ENCODE data around the gene GLCCI1. TPM values are rescaled to one million over a fixed set of nuclear protein-coding genes. Genes with fewer than 3 reads are reported as not detected.

Gene GLCCI1
- total and polyA plus RNA-seq, 4 donors = 1.4 to 5.9 (median 4.3) TPM

- Histone ChIP-seq H3K36me3 (ENCODE audit: control insufficient read depth in 4 of 4, insufficient read depth in 3 of 4, low read depth in 1 of 4, low read length in 3 of 4) (peaks cover 0 to 9% (median under 1%) of the 10 kb centered on the region in 4 donors), H3K4me3 (ENCODE audit: low read depth in 1 of 3, low read length in 3 of 3) (no peak overlapping the region), H3K9me3 (ENCODE audit: control insufficient read depth in 4 of 4, low read length in 3 of 4) (no peaks in the 10 kb centered on the region), H3K27me3 (ENCODE audit: control insufficient read depth in 4 of 4, insufficient read depth in 4 of 4, low read length in 3 of 4) (no peaks in the 10 kb centered on the region), H3K9ac (ENCODE audit: low read depth in 1 of 2, low read length in 2 of 2) (no peak overlapping the region), H3K27ac (ENCODE audit: low read depth in 1 of 2, low read length in 2 of 2) (no peak overlapping the region), H3K4me1 (ENCODE audit: control insufficient read depth in 4 of 4, insufficient read depth in 4 of 4, low read length in 3 of 4) (no peaks in the 10 kb centered on the region)
- 90% methylated on average over 3 of the region's 3 CpGs for WGBS
- TF ChIP-seq ATF3 (IDR thresholded peaks at IDR 0.05) = no peak
- TF ChIP-seq CTCF (IDR thresholded peaks at IDR 0.05; ENCODE audit: low read depth, low read length, missing input control) = no peak
- no peak for TF ChIP-seq MAX (IDR thresholded peaks at IDR 0.05)
- DNase-seq (ENCODE audit: low spot score) = no peak
These were observed 72.3 kb downstream of the GLCCI1 start for GRCh38 chr7:8040768-8041369.

- DNase-seq (ENCODE audit: low spot score) = no peak
- peaks cover 0 to 3% (median 0%) of the 10 kb centered on the region in 4 donors for H3K36me3 ChIP-seq (ENCODE audit: control insufficient read depth in 4 of 4, insufficient read depth in 3 of 4, low read depth in 1 of 4, low read length in 3 of 4)
- H3K27ac ChIP-seq (ENCODE audit: low read depth in 1 of 2, low read length in 2 of 2) = no peak overlapping the region
- no peaks in the 10 kb centered on the region for H3K9me3 ChIP-seq (ENCODE audit: control insufficient read depth in 4 of 4, low read length in 3 of 4)
- H3K4me3 ChIP-seq (ENCODE audit: low read depth in 1 of 3, low read length in 3 of 3) = no peak overlapping the region
- TF ChIP-seq YY1 (IDR thresholded peaks at IDR 0.05) (no peak), TAF1 (conservative IDR thresholded peaks at IDR 0.05) (no peak)
- 96% methylated on average over 3 of the region's 3 CpGs for whole genome bisulfite sequencing
- no peak overlapping the region for H3K9ac ChIP-seq (ENCODE audit: low read depth in 1 of 2, low read length in 2 of 2)
- no peaks in the 10 kb centered on the region for H3K27me3 ChIP-seq (ENCODE audit: control insufficient read depth in 4 of 4, insufficient read depth in 4 of 4, low read length in 3 of 4)
- H3K4me1 ChIP-seq (ENCODE audit: control insufficient read depth in 4 of 4, insufficient read depth in 4 of 4, low read length in 3 of 4) = no peaks in the 10 kb centered on the region
These were observed 74.4 kb downstream of the GLCCI1 start for GRCh38 chr7:8042796-8043535.

- DNase-seq (ENCODE audit: low spot score) = no peak
- no peaks in the 10 kb centered on the region for H3K27me3 ChIP-seq (ENCODE audit: control insufficient read depth in 4 of 4, insufficient read depth in 4 of 4, low read length in 3 of 4)
- H3K4me3 ChIP-seq (ENCODE audit: low read depth in 1 of 3, low read length in 3 of 3) = no peak overlapping the region
- H3K9ac ChIP-seq (ENCODE audit: low read depth in 1 of 2, low read length in 2 of 2) = no peak overlapping the region
- TF ChIP-seq NR2F2 (IDR thresholded peaks at IDR 0.05) (no peak), TAF1 (conservative IDR thresholded peaks at IDR 0.05) (no peak), CTCF (IDR thresholded peaks at IDR 0.05; ENCODE audit: low read depth, low read length, missing input control) (no peak), MAX (IDR thresholded peaks at IDR 0.05) (no peak), RXRA (IDR thresholded peaks at IDR 0.05) (no peak), YY1 (IDR thresholded peaks at IDR 0.05) (no peak), REST (IDR thresholded peaks at IDR 0.05) (no peak), FOXA1 (IDR thresholded peaks at IDR 0.05) (no peak), HNF4G (IDR thresholded peaks at IDR 0.05) (no peak), ATF3 (IDR thresholded peaks at IDR 0.05) (no peak), JUND (IDR thresholded peaks at IDR 0.05) (no peak), EGR1 (IDR thresholded peaks at IDR 0.05; ENCODE audit: low read depth in 2 of 2) (no peak), GABPA (IDR thresholded peaks at IDR 0.05 in 1 of 2, conservative IDR thresholded peaks at IDR 0.05 in 1 of 2) (no peak), HNF4A (conservative IDR thresholded peaks at IDR 0.05) (no peak), RAD21 (IDR thresholded peaks at IDR 0.05) (no peak), SP1 (IDR thresholded peaks at IDR 0.05) (no peak)
- WGBS = 92% methylated on average over 5 of the region's 5 CpGs
- H3K4me1 ChIP-seq (ENCODE audit: control insufficient read depth in 4 of 4, insufficient read depth in 4 of 4, low read length in 3 of 4) = no peaks in the 10 kb centered on the region
- H3K27ac ChIP-seq (ENCODE audit: low read depth in 1 of 2, low read length in 2 of 2) = no peak overlapping the region
- peaks cover 0 to 3% (median 0%) of the 10 kb centered on the region in 4 donors for H3K36me3 ChIP-seq (ENCODE audit: control insufficient read depth in 4 of 4, insufficient read depth in 3 of 4, low read depth in 1 of 4, low read length in 3 of 4)
- no peaks in the 10 kb centered on the region for H3K9me3 ChIP-seq (ENCODE audit: control insufficient read depth in 4 of 4, low read length in 3 of 4)
These were observed 76.3 kb downstream of the GLCCI1 start for GRCh38 chr7:8044761-8045430.

Data from liver (tissue), 9 donors.